Activated CD4-positive, alpha-beta T cell treated with anti-CD3 and anti-CD28 coated beads, Interleukin-10, Interleukin-2, amounts not matched to agents 100 ng/mL and 50 ng/mL, durations not matched to agents 16 hours and 8 hours (primary cell): Measurements from ENCODE around the gene ITGA5.

Experiments used
- DNase-seq: peaks from one replicate; pipeline ENCODE4 v3.0.0-alpha.2; 2020

Gene ITGA5

DNA sequence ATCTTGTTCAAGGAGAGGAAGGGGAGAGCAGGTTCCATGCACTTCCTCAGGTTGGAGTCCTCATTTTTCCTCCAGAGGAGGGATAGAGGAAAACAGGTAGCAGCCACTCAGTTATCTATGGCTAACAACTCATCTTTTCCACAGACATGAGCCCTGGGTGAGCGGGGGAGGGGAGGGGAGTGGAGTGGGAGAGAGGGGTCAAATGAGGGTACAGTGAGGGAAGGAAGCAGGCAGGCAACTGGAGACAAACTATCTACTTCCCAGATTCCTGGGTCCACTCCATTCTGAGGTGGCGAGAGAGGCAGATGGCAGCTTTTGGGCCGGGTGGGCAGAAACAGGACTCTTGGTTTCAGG, 32.0 kb downstream of the ITGA5 start:
- DNase-seq: no peak

DNA sequence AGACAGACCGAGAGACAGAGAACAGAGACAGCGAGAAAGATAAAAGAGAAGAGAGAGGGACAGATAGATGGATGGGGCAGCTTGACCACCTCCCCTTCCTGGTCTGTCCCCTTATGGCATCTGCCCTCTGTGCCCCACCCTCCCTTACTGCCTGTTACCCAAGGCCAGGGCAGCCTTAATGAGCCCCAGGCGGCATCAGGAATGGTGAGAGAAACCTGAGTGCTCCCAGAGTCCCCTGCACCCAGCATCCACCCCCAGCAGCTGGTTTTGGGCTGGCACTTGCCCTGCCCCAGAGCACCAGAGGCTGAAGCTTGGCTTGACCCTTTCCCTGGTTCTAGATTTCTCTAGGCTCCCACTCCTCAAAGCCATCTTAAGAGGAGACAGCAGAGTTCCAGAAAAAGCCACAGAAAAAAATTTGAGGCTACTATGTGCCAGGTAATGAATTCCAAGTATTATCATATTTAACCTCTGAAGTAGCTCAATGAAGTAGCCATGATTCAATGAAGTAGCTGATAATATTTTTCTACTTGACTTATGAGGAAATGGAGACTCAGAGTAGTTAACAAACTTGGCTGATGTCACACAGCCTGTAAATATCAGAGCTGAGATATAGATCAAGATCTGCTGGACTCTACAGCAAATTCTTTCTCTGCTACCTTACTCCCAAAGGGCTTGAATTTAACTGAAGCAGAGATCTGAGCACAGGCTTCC, 32.5 kb downstream of the ITGA5 start:
- DNase-seq: no peak

DNA sequence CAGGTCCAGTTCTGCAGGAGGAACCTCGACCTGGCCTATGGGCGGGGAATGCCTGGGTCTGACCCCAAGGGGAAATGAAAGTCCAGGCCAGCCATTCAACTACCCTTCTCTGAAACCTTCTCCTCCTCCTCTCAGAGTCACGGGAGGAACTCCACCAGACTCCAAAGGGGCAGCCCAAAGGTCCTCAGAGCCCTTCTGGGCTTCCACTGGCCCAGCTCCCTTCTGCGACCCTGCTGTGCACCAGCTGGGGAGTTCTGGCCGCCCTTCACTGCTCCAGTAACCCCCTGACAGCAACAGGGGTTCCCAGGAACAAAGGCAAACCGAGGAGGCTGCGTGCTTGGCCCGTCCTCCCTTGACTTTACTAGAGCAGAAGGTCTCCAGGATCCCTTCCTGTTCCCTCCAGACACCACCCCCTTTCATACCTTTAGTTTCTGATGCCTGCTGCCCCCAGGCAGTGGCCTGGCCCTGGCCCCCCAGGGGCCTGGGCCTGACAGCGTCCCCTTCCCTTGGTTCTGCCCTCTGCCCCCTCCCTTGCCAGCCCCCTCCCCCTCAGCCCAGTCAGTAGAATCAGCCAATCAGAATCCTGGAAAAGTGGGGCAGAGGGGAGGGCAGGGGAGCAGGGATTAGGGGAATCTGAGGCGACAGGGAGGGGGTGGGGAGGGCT, 33.7 kb downstream of the ITGA5 start:
- no peak for DNase-seq

DNA sequence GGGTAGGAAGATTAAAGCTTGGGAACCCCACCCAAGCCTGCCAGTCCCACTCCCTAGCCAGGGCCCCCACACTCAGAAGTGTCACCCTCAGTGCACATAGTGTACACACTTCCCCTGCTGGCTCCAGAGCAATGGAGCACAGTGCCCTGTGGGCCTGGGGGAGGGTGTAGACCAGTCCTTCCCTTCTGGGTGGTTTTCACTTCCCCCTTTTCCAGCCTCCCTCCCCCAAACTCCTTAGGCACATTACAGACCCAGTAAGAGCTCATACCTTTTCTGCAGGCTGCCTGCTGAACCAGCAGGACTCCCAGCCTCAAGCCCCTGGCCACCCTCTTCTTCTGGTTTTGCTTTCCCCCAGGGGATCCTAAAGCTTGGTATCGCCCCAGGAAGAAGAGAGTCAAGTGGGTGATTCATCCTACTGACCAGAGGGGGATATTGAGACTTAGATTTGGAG, 34.5 kb downstream of the ITGA5 start, which contains the start of gene ZNF385A:
Gene ZNF385A (minus strand): TSS at position 143 of the 451 bp plus-strand sequence. CDS start 219 bp downstream, outside the sequence.
- DNase-seq: no peak

DNA sequence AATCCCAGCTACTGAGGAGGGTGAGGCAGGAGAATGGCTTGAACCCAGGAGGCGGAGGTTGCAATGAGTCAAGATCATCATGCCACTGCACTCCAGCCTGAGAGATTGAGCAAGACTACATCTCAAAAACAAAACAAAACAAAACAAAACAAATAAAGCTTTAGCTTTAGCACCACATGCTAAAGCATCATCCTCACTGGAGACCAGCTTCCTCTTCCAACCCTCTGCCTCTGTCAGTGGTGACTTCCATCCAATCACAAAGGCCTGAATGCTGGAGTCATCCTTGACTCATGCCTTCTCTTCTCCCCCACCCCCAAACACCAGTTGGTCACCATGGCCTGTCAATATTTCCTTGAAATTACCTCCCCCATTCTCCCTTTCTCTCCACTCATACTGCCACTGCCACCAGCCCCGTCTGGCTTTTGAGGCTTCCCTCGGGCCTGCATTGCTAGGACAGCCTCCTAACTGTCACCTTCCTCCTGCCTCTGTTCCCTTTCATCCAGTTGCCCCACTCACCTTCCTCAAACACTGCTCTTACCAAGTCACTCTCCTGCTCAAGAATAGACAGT, 35.9 kb downstream of the ITGA5 start:
- DNase-seq: peak; percentile 36

DNA sequence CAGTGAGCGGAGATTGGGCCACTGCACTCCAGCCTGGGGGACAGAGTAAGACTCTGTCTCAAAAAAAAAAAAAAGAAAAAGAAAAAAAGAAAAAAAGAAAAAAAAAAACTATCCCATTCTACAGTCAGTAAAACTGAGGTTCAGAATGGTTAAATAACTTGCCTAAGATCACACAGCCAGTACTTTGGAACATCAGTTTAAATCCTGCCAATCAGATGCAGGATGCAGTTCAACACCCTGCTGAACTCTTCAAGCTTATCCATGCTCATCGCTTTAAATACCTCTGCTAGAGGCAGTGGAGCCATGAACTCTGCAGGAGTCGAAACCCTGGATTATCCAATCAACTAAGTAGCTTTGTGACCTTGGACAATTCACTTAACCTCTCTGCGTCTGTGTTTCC, 37.9 kb downstream of the ITGA5 start:
- no peak for DNase-seq

DNA sequence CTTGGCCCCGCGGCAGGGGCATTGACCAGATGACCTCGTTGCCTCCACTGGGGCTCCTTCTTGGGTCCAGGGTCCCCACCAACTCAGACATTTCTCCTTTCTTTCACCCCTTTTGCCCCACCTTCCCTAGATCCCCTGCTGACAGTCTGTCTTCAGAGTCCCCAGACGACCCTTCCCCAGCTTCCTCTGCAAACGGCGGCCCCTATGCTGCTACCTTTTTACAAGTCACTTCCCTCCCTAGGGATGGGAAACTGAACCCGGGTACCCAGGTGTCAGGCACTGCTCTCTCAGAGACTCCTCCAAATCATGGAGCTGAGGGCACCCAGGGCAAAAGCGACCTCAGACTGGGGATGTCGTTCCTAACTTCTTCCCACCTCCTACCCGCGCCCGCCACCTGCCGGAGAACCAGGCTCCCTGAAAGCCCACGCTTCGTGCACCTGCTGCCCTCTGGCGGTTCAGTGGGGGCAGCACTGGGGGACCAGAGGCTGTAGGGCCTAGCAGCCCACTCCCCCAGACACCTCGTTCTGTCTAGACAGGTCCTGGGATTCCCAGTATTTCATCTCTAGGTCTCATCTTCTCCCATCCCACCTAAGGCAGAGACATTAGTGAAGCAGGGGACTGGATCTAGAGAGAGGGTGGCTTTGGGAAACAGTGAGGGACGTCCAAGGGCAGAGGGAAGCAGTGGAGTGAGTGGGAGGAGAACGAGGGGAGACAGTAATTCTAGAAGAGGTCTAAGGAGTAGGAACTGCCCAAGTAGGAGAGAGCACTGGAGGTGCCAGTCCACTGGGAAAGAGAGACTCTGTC, 39.5 kb downstream of the ITGA5 start:
- DNase-seq: peak; percentile 92

DNA sequence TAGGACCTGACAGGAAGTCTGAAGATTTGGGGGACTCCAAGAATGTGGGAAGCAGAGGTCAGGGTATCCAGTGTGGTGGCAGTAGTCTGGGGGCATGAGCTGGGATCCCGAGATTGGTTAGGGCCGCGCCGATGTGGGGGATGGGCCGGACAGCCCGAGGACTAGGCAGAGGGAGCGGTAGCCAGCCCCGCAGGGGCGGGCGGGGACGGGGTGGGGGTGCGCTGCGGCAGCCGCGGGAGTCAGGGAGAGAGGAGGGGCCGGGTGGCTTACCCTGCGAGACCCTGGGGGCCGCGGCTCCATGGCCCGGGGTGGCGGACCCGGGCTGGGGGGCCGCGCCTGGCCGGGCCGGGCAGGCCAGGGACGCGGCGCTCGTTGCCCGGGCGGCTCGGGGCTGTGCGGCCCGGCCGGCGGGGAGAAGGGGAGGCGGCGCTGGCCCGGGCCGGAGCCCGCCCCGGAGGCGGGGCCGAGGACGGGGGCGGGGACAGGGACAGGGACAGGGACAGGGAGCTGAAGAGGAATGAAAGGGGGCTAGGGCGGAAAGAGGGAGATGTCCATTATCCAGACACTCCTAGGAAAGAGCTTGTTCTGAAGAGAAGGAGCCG, 40.2 kb downstream of the ITGA5 start:
- no peak for DNase-seq

DNA sequence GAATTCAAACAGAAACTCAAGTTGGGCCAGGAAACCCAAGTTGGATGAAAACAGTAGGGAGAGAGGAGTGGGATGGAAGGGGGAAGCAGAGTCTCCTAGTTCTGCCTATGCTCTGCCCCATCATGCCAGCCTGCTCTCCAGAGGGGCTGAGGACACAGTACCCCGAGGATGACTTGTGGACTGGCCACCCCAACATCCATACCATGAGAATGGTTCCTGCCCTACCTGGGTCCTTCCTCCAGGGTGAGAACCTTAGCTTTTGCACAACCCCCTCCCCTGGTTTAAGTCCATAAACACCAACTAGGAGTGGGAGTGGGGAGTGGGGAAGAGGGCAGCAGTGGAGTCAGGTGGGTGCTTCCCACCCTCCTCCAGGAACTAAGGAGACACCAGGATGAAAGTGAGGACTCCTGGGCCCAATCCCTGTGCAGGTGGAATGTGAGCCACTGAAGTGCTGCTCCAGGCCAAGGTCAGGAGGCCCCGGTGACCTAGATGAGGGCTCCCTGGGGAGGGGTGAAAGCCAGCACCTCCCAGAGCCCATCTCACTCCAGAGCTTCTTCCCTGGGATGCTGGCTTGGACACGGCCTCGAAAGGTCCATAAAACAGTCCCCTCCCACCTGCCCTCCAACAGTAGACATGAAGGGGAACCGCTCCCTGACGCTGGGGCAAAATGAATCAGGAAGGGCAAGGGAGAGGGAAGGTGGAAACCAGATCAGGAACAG, 41.1 kb downstream of the ITGA5 start:
- no peak for DNase-seq

DNA sequence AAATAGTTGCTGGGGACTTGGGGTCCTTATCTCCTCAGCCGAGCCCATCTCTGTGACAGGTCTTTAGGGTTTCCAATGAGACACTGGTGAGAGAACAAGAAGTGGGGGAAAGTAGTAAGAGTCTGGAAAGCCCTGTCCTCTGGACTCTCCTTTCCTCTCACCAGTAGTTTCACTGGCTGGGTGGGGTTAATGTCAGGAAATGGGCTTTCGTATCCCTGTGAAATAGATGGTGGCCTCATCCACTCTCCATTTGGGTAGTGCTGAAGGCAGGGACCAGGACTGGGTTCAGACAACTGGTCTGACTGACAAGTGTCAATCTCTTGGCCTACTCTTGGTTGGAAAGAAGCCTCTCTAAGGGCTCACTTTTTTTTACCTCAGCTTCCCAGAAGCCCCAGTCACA, 42.1 kb downstream of the ITGA5 start:
- no peak for DNase-seq

DNA sequence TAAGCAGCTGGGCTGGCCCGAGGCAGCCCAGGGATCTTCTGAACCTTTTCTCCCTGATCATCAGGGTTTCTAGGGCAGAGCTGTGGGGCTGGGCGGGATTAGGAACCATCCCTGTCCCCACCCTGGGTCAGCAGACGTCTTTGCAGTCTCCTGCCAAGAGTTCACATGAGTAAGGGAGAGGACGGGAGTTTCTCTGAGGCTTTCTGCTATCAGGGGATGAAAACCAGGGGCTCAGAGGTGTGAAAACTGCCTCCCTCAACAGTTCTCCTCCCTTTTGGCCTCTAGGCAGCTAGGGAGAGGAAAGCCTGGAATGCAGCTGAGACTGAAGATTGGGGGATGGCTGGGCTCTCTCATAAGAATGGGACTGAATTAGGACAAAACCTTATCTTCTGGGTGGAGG, 42.5 kb downstream of the ITGA5 start:
- DNase-seq: no peak

DNA sequence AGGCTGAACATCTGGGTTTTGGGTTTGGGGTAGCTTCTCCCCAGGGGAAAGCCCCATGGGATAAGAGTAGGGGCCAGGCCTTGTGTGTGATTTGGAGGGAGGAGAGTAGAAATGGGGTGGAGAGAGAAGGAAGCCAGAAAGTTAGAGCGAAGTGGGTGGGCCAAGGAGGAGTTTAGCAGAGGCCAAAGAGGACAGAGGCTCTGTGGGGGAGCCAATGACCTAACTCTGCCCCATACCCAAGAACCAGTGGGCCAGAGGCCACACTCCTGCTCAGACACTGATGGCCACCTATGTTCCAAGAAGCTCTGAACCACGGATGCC, 43.8 kb downstream of the ITGA5 start:
- DNase-seq: no peak

DNA sequence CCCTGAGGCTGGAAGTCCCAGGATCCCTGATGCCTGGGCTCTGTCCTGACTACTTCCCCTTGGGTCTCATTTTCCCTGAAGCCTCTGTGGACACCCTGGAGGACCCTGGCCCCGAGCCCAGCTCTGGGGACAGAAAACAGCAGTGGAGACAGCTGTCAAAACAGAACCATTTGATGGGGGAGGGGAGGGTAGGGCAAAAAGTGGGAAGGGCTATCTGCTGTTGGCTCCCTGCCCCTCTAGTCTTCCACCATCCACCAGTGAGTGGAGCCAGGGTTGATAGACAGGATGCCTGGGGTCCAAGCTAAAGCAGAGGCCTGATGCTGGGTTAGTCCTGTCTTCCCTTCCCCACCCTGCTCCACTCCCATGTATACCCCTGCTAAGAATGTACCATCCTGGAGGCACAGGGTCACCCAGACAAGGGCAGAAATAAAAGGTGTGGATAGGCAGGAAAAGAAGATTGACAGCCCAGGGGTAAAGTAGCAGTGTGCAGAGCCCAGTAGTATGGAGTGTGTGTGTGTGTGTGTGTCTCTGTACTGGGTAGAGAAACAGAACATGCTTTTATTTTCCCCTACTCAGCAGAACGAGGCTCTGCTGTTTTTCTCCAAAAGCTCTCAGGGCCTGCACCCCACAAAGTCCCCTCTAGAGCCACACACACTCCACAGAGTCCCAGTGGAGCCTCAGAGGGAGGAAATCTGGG, 44.4 kb downstream of the ITGA5 start:
- no peak for DNase-seq

DNA sequence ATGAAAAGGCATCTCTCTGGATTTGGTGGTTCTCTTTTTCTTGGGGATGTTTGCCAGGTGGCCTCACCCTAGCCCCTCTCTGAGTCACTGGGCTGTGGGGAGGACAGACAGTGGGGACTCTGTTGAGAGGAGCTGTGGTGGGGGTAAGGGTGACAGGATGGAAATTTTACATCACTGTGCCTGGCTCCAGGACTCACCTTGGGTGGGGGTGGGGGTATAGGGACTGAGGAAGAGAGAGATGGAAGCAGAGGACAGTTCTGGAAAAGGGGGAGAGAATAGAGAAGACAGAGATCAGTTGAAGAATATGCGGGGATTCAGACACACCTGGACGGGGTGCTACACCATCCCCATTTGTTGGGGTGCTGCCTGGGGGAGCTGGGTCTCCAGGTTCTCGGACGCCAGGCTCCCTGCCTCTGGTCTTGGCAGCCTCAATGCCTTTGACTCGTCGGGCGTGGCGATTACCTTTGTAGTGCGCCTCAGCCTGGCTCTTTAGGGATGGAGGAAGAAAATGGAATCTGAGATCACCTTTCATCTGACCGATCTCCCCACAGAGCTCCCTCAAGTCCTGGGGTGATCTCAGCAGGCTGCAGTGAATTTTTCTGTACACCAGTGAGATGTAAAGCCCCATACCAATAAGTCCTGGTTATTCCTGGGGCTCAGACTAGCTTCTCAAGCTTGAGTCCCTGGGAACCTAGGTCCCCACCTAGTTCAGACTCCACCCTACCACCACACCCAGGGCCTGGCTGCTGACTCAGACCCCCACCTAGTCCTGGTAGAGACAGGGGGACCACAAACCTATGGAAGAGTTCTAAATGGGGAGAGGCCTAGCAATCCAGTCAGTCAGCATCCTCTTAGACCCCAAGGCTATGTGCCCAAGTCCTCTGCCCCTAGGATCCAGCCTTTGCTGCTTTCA, 45.2 kb downstream of the ITGA5 start:
- no peak for DNase-seq

DNA sequence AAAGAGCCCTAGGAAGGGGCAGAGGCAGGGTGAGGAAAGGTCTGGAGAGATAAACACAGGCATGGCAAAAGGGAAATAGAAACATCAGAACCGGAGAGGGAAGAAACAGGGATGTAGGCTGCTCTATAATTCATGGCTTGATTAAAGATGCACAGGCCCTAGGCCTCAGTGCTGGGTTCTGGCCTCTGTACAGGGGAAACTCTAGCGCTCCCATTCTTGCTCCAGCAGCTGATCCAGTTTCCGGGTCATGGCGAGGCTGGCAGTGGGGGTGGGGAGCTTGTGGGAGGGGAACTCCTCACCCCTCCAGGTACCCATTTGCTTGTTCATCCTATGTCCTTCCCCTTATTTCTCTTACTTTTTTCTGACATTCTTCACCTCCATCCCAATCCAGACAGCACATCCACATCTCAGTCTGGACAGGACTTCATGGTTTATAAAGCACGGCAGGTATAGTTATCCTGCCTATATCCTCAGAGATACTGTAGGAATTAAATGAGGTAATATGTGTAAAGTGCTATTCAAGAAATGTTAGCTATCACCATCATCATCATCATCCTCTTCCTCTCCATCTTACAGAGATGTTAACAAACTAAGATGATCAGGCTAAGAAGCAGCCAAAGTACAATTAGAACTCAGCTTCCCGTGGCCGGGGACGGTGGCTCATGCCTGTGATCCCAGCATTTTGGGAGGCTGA, 46.8 kb downstream of the ITGA5 start:
- no peak for DNase-seq

DNA sequence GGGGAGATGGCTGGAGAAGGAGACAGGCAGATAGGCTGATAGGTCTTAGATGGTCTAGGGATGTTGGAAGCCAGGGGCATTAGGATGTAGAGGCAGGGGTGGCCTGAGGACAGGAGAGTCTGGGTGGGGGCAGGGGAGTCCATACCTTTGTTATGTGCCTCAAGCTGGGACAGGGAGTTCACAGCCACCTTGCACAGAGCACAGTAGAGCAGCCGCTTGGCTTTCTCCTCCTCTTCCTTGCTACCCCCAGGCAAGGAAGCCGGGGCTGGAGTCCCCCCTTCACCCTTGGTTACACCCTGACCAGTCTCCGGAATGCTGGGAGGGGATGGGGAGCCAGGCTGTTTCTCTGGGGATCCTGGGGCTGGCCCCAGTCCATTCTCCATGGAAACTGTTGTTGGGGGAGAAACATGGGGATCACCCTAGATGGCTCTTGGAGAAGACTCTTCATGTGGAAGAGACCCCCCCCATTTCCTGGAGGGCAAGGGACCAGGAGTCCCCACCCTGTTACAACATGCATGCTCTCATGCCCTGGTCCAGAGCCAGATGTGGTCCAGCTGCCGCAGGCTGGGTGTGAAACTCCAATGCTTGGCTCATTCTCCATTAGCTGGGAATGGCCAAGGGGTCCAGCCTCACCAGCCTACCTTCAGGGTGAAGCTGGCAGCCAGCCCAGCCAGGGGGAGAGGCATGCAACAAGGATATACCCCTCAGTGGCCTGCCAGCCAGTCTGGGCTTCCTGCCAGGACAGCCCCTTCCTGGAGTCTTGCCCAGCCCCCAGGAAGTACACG, 47.5 kb downstream of the ITGA5 start:
- no peak for DNase-seq

DNA sequence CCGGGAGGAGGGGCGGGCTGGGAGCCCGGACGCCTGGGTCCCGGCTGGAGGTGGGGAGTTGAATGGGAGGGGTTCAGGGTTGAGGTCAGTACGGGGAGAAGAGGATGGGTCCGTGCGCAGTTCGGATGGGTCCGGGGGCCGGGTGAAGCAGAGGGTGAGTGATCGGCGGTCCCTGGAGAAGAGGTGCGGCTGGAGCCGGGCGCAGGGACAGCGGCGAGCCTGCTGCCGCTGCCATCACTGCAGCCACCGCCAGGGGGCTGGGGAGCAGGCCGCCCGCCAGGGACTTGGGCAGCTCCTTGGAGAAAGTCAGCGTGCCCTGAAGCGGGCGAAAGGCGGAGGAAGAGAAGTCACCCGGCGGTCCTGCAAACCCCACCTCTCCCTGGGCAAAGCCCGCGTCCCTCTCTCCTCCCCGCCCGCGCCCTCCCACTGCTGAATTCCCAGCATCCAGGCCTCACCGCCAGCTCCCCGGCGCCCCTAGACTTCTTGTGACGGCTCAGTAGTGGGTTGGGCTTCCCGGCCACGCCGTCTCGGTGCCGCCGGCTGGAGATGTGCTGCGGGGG, 48.8 kb downstream of the ITGA5 start:
- DNase-seq: peak; percentile 27

DNA sequence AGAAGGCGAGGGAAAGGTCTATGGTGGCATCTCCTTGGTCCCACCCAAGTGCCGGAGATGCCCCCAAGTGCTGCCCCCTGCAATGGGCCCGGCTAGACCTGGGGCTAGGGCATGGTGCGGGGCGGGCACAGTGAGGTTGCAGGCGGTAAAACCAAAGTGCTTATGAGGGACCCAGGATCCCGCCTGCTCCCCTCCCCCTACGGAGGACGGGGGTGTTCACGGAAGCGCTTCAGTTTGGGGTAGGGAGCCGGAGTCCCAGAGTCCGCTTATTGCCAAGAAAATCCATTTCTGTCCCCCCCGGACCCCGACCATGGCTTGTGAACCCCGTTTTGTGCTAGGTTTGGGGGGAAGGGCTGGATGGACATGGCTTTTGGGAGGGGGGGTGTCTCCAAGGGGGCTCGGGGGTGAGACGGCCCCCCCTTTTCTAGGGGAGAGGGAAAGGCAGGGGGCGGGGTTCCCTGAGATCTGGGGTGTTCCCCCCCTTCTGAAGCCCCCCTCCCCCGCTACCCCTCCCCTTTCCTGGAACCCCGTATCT, 49.4 kb downstream of the ITGA5 start:
- no peak for DNase-seq
